GM21447 (cell line): ENCODE measurements around the gene GOT1.

Experiments used
- ATAC-seq: cut with Tn5 transposase; IDR thresholded peaks from one replicate; pipeline ENCODE4 v1.9.1; 2021; ENCODE audit not compliant: unreplicated experiment

Gene GOT1

DNA sequence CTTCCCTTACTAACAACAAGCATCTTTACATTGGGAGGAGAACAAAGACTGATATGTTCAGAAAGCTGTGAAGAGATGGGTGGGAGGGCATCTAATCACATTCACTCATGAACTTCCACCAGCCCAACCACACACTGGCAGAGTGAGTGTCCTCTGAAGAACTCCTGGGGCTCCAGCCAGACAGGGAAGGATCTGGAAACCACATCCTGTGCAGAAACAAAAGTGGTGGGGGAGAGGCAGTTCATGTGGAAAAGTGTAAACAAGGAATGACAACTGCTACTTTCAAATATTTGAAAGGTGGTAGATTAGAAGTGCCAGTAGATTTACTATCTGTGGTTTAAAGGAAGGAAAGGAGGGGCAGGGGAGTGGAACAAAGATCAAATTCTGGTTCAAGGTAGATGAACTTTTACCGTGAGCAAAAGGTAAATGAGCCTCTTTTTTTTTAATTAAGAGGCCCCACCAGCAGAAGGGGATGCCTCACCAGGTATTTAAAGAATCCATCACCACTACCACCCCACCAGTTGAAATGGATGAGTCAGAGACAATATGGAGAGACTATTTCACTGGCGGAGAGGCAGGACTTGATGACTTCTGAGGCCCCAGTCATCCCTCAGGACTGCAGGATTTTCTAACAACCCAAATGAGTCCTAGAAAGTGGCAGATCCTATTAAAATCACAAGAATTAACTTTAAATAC, 34.5 kb downstream of the GOT1 start:
- no peak for ATAC-seq

- no peak for ATAC-seq
These were observed 35.5 kb downstream of the GOT1 start for GRCh38 chr10:99394761-99395386.

DNA sequence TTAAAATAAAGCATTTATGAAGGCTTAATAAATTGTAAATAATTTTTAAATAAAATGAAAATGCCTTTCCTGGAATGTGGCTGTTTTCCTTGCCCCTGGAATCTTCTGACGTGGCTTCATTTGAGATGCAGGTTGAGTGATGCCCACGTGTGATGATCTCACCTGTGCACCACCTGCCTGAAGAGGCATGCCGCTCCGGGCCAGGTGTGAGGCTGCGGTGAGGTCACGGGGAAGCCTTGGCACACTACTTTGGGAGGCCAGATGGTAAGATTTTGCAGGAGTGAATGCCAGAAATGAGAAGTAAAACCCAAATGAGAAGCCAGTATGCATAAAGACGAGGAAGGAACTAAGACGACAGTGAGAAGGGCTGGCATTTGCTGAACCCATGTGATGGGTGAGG, 36.2 kb downstream of the GOT1 start:
- no peak for ATAC-seq

GRCh38 chr10:99393683-99394082, 36.7 kb downstream of the GOT1 start:
- ATAC-seq = no peak

GRCh38 chr10:99393036-99393435, 37.4 kb downstream of the GOT1 start:
- ATAC-seq = no peak

- ATAC-seq = no peak
These were observed 39.1 kb downstream of the GOT1 start for GRCh38 chr10:99391346-99391745.

DNA sequence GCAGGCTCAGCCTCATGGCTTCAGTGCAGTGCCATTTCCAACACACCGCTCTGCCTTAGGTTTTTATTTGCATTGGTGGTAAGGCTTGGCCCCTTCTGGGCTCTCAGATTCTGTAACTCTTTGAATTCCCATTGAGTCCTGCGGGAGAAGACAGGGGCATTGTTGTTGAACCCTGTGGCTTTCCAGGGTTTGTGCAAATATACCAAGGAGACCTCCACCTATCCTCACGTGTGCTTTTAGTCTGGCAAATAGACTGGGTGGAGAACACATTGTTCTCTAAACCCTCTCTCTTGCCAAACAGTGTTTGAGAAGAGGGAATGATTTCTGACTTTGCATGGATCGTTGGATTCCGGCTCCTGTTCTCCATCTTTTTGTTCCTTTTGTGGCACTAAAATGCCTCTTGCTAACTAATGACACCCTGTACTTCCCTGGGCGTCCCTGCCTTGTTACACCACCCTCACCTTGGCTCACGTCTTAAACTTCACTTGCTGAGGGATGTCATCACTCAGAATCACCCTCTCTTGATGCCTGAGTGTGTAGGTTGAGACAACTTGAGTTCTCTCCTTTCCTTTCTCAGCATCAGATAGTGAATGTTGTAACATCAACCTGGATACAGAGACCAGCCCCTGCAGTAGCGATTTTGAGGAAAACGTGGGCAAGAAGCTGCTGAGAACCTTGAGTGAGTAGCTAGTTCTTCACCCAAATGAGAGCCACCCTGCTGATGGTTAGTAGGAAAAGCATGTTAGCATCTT, 40.5 kb downstream of the GOT1 start:
- ATAC-seq = no peak

DNA sequence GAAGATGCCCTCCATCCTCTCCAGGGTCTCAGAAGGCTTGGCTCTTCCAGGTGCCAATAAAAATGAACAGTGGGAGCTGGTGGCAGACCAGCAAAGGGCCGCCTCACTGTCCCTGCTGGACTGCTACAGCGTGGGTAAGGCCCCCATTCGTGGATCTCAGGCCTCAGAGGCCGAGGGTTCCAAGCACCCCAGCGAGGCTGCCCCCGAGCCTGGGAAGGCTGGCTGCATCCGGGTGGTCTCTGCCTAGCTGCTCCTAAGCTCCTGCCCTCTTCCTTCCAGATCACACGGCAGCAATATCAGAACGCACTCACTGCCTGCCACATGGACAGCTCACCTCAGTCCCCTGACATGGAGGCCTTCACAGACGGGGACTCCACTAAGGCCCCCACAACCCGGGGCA, 42.9 kb downstream of the GOT1 start:
- no peak for ATAC-seq

DNA sequence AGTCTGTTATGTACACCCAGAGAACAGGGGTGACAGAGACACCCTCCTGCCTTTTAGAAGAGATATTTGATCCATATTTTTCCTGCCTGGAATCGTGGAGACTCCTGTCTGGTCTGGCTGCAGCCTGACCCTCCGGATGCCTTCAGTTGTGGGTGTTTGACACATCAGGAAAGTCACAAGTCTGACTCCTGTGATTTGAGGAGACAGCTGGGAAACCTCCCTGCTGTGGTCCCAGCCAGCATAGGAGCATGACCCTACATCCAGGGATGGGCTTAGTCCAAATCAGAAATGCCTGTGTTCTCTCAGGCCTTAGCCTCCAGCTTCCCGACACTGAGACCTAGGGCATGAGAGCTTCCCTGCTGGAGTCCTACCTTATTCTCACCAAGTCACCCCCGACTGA, 43.4 kb downstream of the GOT1 start:
- ATAC-seq = no peak

GRCh38 chr10:99382176-99382575, 48.2 kb downstream of the GOT1 start:
- ATAC-seq = no peak

DNA sequence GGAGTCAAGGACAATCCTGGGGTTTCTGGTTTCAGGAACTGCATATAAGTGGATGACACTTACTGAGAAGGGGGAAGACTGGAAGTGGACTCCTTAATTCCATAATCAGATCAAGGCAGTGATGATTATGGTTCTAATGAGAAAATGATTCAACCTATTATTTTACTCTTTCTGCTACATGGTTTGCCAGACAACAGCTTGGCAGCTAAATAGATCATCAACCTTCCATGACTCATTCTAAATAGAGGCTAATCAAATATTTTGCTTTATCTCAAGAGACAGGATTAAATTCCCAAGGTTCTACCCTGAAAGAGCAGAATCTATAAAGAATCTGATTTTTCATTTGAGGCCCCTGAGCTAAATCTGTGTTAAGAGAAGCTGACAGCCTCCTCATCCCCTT, 55.0 kb downstream of the GOT1 start:
- no peak for ATAC-seq

GRCh38 chr10:99374972-99375371, 55.5 kb downstream of the GOT1 start:
- no peak for ATAC-seq

- ATAC-seq = no peak
These were observed 55.9 kb downstream of the GOT1 start for GRCh38 chr10:99374526-99374925.

GRCh38 chr10:99372546-99373271, 57.7 kb downstream of the GOT1 start:
- ATAC-seq = no peak

- peak; percentile 97 for ATAC-seq
These were observed 59.4 kb downstream of the GOT1 start for GRCh38 chr10:99370993-99371392.

- no peak for ATAC-seq
These were observed 60.9 kb downstream of the GOT1 start for GRCh38 chr10:99369551-99369950.

DNA sequence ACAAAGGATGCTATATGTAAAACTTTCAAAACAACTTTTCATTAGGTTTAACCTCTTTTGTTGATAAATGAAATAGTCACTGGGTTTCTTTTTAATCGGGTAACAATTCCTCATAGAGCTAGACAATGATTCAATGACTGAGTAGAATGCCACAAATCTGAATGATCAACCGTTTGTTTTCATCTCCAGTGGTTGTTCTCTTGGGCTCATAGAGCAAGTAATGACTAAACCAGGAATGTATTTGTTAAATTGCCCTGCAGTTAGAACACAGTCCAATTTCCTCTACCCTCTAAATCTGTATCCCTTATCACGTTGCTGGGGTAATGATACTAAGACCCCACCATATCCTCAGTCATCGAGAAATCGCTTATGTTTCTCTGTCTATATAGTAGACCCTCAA, 61.3 kb downstream of the GOT1 start:
- no peak for ATAC-seq

DNA sequence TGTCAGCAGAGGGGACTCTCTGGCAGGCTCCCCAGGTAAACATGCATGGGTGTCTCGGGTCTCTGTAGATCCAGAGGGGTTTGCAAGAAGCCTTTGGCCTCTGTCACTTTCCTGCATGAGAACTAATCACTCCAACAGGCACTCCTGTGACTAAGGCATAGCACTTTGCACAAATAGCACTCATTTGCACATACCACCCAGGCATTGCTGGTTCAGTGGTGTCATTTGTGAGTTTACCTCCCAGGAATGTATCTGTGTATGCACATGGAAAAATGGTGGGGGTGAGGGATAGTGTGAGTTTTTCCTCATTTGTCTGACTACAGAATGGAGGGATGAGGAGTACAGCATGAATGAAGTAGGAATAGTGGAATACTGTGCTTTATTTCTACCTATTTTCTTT, 61.8 kb downstream of the GOT1 start:
- no peak for ATAC-seq

GRCh38 chr10:99366666-99367065, 63.8 kb downstream of the GOT1 start:
- no peak for ATAC-seq

GRCh38 chr10:99365736-99366135, 64.7 kb downstream of the GOT1 start:
- no peak for ATAC-seq

DNA sequence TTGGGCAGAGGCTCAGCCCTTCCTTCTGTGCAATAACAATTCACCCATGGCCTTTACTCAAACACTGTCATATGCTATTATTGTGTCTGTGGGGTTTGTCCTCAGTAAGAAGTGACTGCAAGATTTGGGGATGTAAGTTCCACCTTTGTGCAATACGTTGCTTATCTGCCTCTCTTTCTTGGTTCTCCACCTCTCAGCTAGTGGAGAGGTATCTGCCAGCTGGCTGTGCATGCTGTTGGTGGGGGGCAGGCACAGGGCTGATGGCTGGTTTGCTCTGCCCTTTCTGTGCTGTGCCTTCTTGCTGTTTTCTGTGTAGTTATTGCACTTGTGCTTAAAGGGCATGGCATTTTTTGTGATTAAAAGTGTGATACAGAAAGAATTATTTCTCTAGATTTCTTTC, 65.1 kb downstream of the GOT1 start:
- no peak for ATAC-seq

GRCh38 chr10:99364125-99364524, 66.3 kb downstream of the GOT1 start:
- no peak for ATAC-seq
